Heart right ventricle (tissue), 16 donors: ENCODE data around the gene ECHS1. TPM values are rescaled to one million over a fixed set of nuclear protein-coding genes. Genes with fewer than 3 reads are reported as not detected.

Experiments used
- ATAC-seq, 8 donors: fragments of 200-7000 bp; cut with Tn5 transposase; one replicate each; pipeline ENCODE4 v1.9.1; 2020; ENCODE audit warnings: mild to moderate bottlenecking in 8 of 8, moderate library complexity in 8 of 8, moderate number of reproducible peaks in 1 of 8
- DNase-seq, 2 donors: peaks; one replicate each; pipeline ENCODE4 v3.0.0-alpha.2; 2020
- H3K27ac ChIP-seq, 10 donors: fragments of 200-600 bp; sonication (generic) in 2 of 10; one replicate each; pipeline versions ENCODE4 v1.5.0 to v1.8.0; 2020 to 2022; ENCODE audit warnings: mild to moderate bottlenecking in 3 of 10
- H3K27me3 ChIP-seq, 7 donors: fragments of 200-600 bp; one replicate each; pipeline ENCODE4 v1.8.0; 2021 to 2022; ENCODE audit warnings: mild to moderate bottlenecking in 2 of 7
- H3K36me3 ChIP-seq, 9 donors: fragments of 200-600 bp; sonication (generic) in 1 of 9; one replicate each; pipeline versions ENCODE4 v1.5.0 to v1.8.0; 2020 to 2022; ENCODE audit warnings: mild to moderate bottlenecking in 2 of 9
- H3K4me1 ChIP-seq, 9 donors: fragments of 200-600 bp; sonication (generic) in 1 of 9; one replicate each; pipeline versions ENCODE4 v1.5.0 to v1.8.0; 2020 to 2022; ENCODE audit warnings: mild to moderate bottlenecking in 4 of 9
- H3K4me3 ChIP-seq, 10 donors: fragments of 200-600 bp; sonication (generic) in 2 of 10; one replicate each; pipeline versions ENCODE4 v1.5.0 to v1.8.0; 2020 to 2022; ENCODE audit warnings: mild to moderate bottlenecking in 7 of 10, moderate library complexity in 2 of 10
- H3K9me3 ChIP-seq, 11 donors: fragments of 200-600 bp in 10 of 11; sonication (generic) in 2 of 11; one replicate each; pipeline versions ENCODE4 v1.5.0 to v1.8.0; 2013 to 2022; ENCODE audit warnings: mild to moderate bottlenecking in 2 of 11, control low read depth in 1 of 11, moderate library complexity in 1 of 11
- CTCF ChIP-seq, 9 donors: fragments of 200-600 bp; sonication (generic) in 2 of 9; IDR thresholded peaks; one replicate each; pipeline versions ENCODE4 v1.5.0 to v1.8.0; 2021 to 2022; ENCODE audit warnings: antibody characterized with exemption in 9 of 9, mild to moderate bottlenecking in 5 of 9, moderate library complexity in 1 of 9
- WGBS, 2 donors: extraction: QIAGEN DNeasy Blood & Tissue Kit; methylation state at CpG; one replicate each; pipeline ENCODE4 v1.1.7; 2013; ENCODE audit warnings: inconsistent platforms in 1 of 2; 5-methylcytosine and 5-hydroxymethylcytosine counted together
- intact Hi-C, 10 donors: fragments of 100-400 bp; cut with DNase I; formaldehyde crosslinking; loops; one replicate each; pipeline versions ENCODE4 v1.11.1 to v1.14.2; 2022
- polyA plus RNA-seq, 2 donors: library from polyadenylated mRNA; stranded (reverse); fragments of 200-250 nt; gene quantifications; one replicate each; pipeline ENCODE4 v1.2.3, GENCODE V29; 2013
- total RNA-seq, 10 donors: library from RNA; stranded (reverse); fragmentation: NEBNext Ultra II Directional in 3 of 10; extraction: Animal tissue kit (Norgen Biotek cat#: 25700) in 3 of 10; gene quantifications; one replicate each; pipeline versions ENCODE4 v1.2.1 to v1.2.4, GENCODE V29; 2021 to 2023
- donor health status: Arrhythmogenic right ventricular cardiomyopathy.
- donor health status: ischemic (EF 13 %, LVEDD 7.1; RV severe dilation, severe dysfunction).
- donor health status: healthy with polysubstance abuse.
- donor health status: DM: no; HTN: yes; CAD: no.
- donor health status: DM: no; HTN: no; CAD: no.
- donor health status: ischemic (EF 25% LVEDD 6.9; RV normal size, moderate dysfunction).
- donor health status: ischemic (EF 25% LVEDD 5.7; RV mildly dilated, moderate dysfunction).
- donor health status: healthy.
- donor health status: DM: yes; HTN: yes; CAD: no.
- donor health status: Ischemic cardiomyopathy.
- donor health status: ischemic (EF 35%, LVEDD 5.7; RV mildly dilated, moderate dysfunction).
- donor health status: nonischemic (EF 11% LVEDD 7.7; RV severe dilation, severe dysfunction).
- donor health status: DM: yes; HTN: yes; CAD: no.
- donor health status: PGD.
- donor health status: ischemic (EF 29% LVEDD 5.4; RV normal size, mild dysfunction).
- donor health status: nonischemic (EF 23%, LVEDD 6.1; RV moderate dilation, normal function).

ECHS1 gene
- total and polyA plus RNA-seq, 12 donors: 117 to 275 (median 213) TPM

GRCh38 chr10:133397938-133398337 lies 24.8 kb upstream of the ECHS1 start:
- H3K27ac ChIP-seq: no peak overlapping the region
- ATAC-seq (no peak), DNase-seq (no peak)
- no peaks in the 10 kb centered on the region for H3K27me3 ChIP-seq
- TF ChIP-seq CTCF (IDR thresholded peaks at IDR 0.05): no peak
- peaks cover 0 to 73% (median 32%) of the 10 kb centered on the region in 9 donors for H3K36me3 ChIP-seq
- H3K9me3 ChIP-seq: no peaks in the 10 kb centered on the region
- peaks cover 3 to 34% (median 13%) of the 10 kb centered on the region in 9 donors for H3K4me1 ChIP-seq
- intact Hi-C loops: no loop called here
- WGBS, 2 donors: 95 to 97% methylated on average over 7 of the region's 7 CpGs
- H3K4me3 ChIP-seq: no peak overlapping the region

GRCh38 chr10:133396035-133396624 lies 23.0 kb upstream of the ECHS1 start:
- ATAC-seq: no peak
- peaks cover 0 to 56% (median 17%) of the 10 kb centered on the region in 9 donors for H3K36me3 ChIP-seq
- intact Hi-C loops: no loop called here

GRCh38 chr10:133394801-133395221 lies 21.7 kb upstream of the ECHS1 start:
- DNase-seq: no peak
- intact Hi-C loops: no loop called here
- no peak for TF ChIP-seq CTCF (IDR thresholded peaks at IDR 0.05)
- Histone ChIP-seq H3K9me3 (no peaks in the 10 kb centered on the region), H3K4me1 (peaks cover 3 to 27% (median 14%) of the 10 kb centered on the region in 9 donors), H3K27ac (peak overlapping the region in 9 of 10 donors; percentile 71 to 97 (median 91)), H3K36me3 (peaks cover 0 to 43% (median 15%) of the 10 kb centered on the region in 9 donors), H3K4me3 (peak overlapping the region; percentile 55 to 99 (median 88)), H3K27me3 (no peaks in the 10 kb centered on the region)
- peak in 1 of 8 donors; percentile 13 for ATAC-seq
- WGBS, 2 donors: 25 to 32% methylated on average over 21 of the region's 21 CpGs

More at GRCh38 chr10:133396035-133396624, 23.0 kb upstream of the ECHS1 start:
- Histone ChIP-seq H3K9me3 (no peaks in the 10 kb centered on the region), H3K4me1 (peaks cover 3 to 28% (median 13%) of the 10 kb centered on the region in 9 donors), H3K27ac (no peak overlapping the region), H3K27me3 (no peaks in the 10 kb centered on the region), H3K4me3 (no peak overlapping the region)
- WGBS, 2 donors: 95 to 96% methylated on average over 19 of the region's 19 CpGs
- no peak for DNase-seq
- TF ChIP-seq CTCF (IDR thresholded peaks at IDR 0.05): no peak

GRCh38 chr10:133394064-133394663 lies 21.0 kb upstream of the ECHS1 start, which contains the start of gene MTG1:
TSS of gene MTG1 (plus strand) at chr10:133394157. CDS start at chr10:133394221, 64 bp downstream.
- peak; percentile 93 to 98 for DNase-seq
- ATAC-seq: peak; percentile 97 to 99 (median 98)
- Histone ChIP-seq H3K27me3 (no peaks in the 10 kb centered on the region), H3K4me1 (peaks cover 3 to 34% (median 15%) of the 10 kb centered on the region in 9 donors), H3K27ac (peak within 1 kb of the TSS; percentile 55 to 97 (median 90)), H3K36me3 (peaks cover 0 to 36% (median 13%) of the 10 kb centered on the region in 9 donors), H3K9me3 (no peaks in the 10 kb centered on the region), H3K4me3 (peak within 1 kb of the TSS; percentile 55 to 99 (median 88))
- TF ChIP-seq CTCF (IDR thresholded peaks at IDR 0.05): peak in 6 of 9 donors; percentile 19 to 51 (median 38)
- intact Hi-C loops: no loop called here
- WGBS, 2 donors: 0 to 1% methylated on average over 66 to 69 of the region's 69 CpGs
